ENCODE results near the gene SHISA9. TPM values are rescaled to one million over a fixed set of nuclear protein-coding genes. Genes with fewer than 3 reads are reported as not detected.

Gene SHISA9
- total and polyA plus RNA-seq, 2 donors (not counting 1 experiment from before 2014, with no cell fraction given) = 0.03 to 0.07 TPM

GRCh38 chr16:12879812-12880211 lies 21.6 kb upstream of the SHISA9 start:
- no peak overlapping the region for H3K27ac ChIP-seq (ENCODE audit: low read length in 2 of 2)
- ATAC-seq (ENCODE audit: low read depth) (no peak), DNase-seq (no peak)
- H3K4me1 Mint-ChIP-seq = no peaks in the 10 kb centered on the region
- H3K9me3 Mint-ChIP-seq (ENCODE audit: insufficient read depth) = no peaks in the 10 kb centered on the region
- no peaks in the 10 kb centered on the region for H4K20me1 ChIP-seq (ENCODE audit: control insufficient read depth, insufficient read depth, low read length, poor library complexity, severe bottlenecking)
- H3K27me3 ChIP-seq (replicated peaks in 1 of 4; ENCODE audit: control extremely low read depth in 1 of 4, control insufficient read depth in 3 of 4, insufficient read depth in 4 of 4, low read length in 3 of 4) = no peaks in the 10 kb centered on the region
- no peaks in the 10 kb centered on the region for H3K36me3 ChIP-seq (replicated peaks in 1 of 2; ENCODE audit: control extremely low read depth in 1 of 2, control insufficient read depth in 1 of 2, extremely low read depth in 1 of 2, insufficient read depth in 2 of 2, low read length in 1 of 2)
- no peak overlapping the region for H3K27ac Mint-ChIP-seq
- H3K4me3 ChIP-seq (ENCODE audit: control extremely low read depth in 1 of 5, extremely low read depth in 1 of 5, insufficient read depth in 1 of 5, low read depth in 2 of 5, low read length in 4 of 5) = no peak overlapping the region
- TF ChIP-seq, protein P1, sequence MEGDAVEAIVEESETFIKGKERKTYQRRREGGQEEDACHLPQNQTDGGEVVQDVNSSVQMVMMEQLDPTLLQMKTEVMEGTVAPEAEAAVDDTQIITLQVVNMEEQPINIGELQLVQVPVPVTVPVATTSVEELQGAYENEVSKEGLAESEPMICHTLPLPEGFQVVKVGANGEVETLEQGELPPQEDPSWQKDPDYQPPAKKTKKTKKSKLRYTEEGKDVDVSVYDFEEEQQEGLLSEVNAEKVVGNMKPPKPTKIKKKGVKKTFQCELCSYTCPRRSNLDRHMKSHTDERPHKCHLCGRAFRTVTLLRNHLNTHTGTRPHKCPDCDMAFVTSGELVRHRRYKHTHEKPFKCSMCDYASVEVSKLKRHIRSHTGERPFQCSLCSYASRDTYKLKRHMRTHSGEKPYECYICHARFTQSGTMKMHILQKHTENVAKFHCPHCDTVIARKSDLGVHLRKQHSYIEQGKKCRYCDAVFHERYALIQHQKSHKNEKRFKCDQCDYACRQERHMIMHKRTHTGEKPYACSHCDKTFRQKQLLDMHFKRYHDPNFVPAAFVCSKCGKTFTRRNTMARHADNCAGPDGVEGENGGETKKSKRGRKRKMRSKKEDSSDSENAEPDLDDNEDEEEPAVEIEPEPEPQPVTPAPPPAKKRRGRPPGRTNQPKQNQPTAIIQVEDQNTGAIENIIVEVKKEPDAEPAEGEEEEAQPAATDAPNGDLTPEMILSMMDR (IDR thresholded peaks at IDR 0.05) = no peak
- no peak for TF ChIP-seq EZH2 (IDR thresholded peaks at IDR 0.05; ENCODE audit: borderline replicate concordance, insufficient read depth, low read depth, low read length, poor library complexity, severe bottlenecking)
- no peak overlapping the region for H2AFZ ChIP-seq (ENCODE audit: insufficient read depth, low read depth, low read length, poor library complexity, severe bottlenecking)
- H3K4me2 ChIP-seq (replicated peaks; ENCODE audit: low read depth, low read length, poor library complexity, severe bottlenecking) = no peak overlapping the region
- H3K9ac ChIP-seq (ENCODE audit: low read length) = no peak overlapping the region
- peaks cover 19% of the 10 kb centered on the region for H3K27me3 Mint-ChIP-seq
- H3K4me3 Mint-ChIP-seq = no peak overlapping the region
- WGBS (ENCODE audit: insufficient coverage) = 100% methylated on average over 2 of the region's 2 CpGs
- intact Hi-C loops (cut with micrococcal nuclease) = no loop called here
- ChIA-PET CTCF (interaction anchor here (0.6 kb wide), 1 partner anchor 214 kb away, joined by 3 read pairs; no protein-coding TSS in a partner anchor), POLR2A (no interaction called here)
- H3K79me2 ChIP-seq (ENCODE audit: control insufficient read depth, insufficient read depth, low read length) = no peaks in the 10 kb centered on the region
- no peaks in the 10 kb centered on the region for H3K9me3 ChIP-seq (ENCODE audit: control extremely low read depth in 1 of 3, control insufficient read depth in 2 of 3, insufficient read depth in 1 of 3, low read length in 2 of 3)
- H3K4me1 ChIP-seq (ENCODE audit: control insufficient read depth in 2 of 2, insufficient read depth in 2 of 2, low read length in 2 of 2) = no peaks in the 10 kb centered on the region

DNA sequence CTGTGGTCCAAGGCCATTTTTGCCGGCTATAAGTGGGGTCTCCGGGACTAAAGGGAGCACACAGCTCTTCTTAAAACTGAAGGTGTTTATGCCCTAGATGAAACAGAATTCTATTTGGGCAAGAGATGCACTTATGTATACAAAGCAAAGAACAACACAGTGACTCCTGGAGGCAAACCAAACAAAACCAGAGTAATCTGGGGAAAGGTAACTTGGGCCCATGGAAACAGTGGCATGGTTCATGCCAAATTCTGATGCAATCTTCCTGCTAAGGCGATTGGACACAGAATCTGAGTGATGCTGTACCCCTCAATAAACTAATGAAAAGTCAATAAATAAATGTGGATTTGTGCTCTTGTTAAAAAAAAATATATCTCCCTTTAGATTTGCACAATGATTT lies 20.2 kb upstream of the SHISA9 start:
- Histone ChIP-seq H3K4me3 (ENCODE audit: control extremely low read depth in 1 of 5, extremely low read depth in 1 of 5, insufficient read depth in 1 of 5, low read depth in 2 of 5, low read length in 4 of 5) (no peak overlapping the region), H3K9me3 (ENCODE audit: control extremely low read depth in 1 of 3, control insufficient read depth in 2 of 3, insufficient read depth in 1 of 3, low read length in 2 of 3) (no peaks in the 10 kb centered on the region), H3K4me2 (replicated peaks; ENCODE audit: low read depth, low read length, poor library complexity, severe bottlenecking) (no peak overlapping the region), H4K20me1 (ENCODE audit: control insufficient read depth, insufficient read depth, low read length, poor library complexity, severe bottlenecking) (no peaks in the 10 kb centered on the region), H3K36me3 (replicated peaks in 1 of 2; ENCODE audit: control extremely low read depth in 1 of 2, control insufficient read depth in 1 of 2, extremely low read depth in 1 of 2, insufficient read depth in 2 of 2, low read length in 1 of 2) (no peaks in the 10 kb centered on the region), H3K4me1 (ENCODE audit: control insufficient read depth in 2 of 2, insufficient read depth in 2 of 2, low read length in 2 of 2) (no peaks in the 10 kb centered on the region), H3K27ac (ENCODE audit: low read length in 2 of 2) (no peak overlapping the region), H3K9ac (ENCODE audit: low read length) (no peak overlapping the region), H3K27me3 (replicated peaks in 1 of 4; ENCODE audit: control extremely low read depth in 1 of 4, control insufficient read depth in 3 of 4, insufficient read depth in 4 of 4, low read length in 3 of 4) (no peaks in the 10 kb centered on the region), H2AFZ (ENCODE audit: insufficient read depth, low read depth, low read length, poor library complexity, severe bottlenecking) (no peak overlapping the region), H3K79me2 (ENCODE audit: control insufficient read depth, insufficient read depth, low read length) (no peaks in the 10 kb centered on the region)
- no peaks in the 10 kb centered on the region for H3K4me1 Mint-ChIP-seq
- H3K4me3 Mint-ChIP-seq = no peak overlapping the region
- ChIA-PET CTCF (no interaction called here), POLR2A (no interaction called here)
- no peak overlapping the region for H3K27ac Mint-ChIP-seq
- no peaks in the 10 kb centered on the region for H3K9me3 Mint-ChIP-seq (ENCODE audit: insufficient read depth)
- no peak for TF ChIP-seq EZH2 (IDR thresholded peaks at IDR 0.05; ENCODE audit: borderline replicate concordance, insufficient read depth, low read depth, low read length, poor library complexity, severe bottlenecking)
- TF ChIP-seq, protein P1 (IDR thresholded peaks at IDR 0.05) = no peak
- DNase-seq = no peak
- intact Hi-C loops (cut with micrococcal nuclease) = no loop called here
- WGBS (ENCODE audit: insufficient coverage) = no CpG with 5 or more reads among the region's 3 CpGs
- no peak for ATAC-seq (ENCODE audit: low read depth)
- peaks cover 25% of the 10 kb centered on the region for H3K27me3 Mint-ChIP-seq
